ENCODE data around the gene CENPI.

DNA sequence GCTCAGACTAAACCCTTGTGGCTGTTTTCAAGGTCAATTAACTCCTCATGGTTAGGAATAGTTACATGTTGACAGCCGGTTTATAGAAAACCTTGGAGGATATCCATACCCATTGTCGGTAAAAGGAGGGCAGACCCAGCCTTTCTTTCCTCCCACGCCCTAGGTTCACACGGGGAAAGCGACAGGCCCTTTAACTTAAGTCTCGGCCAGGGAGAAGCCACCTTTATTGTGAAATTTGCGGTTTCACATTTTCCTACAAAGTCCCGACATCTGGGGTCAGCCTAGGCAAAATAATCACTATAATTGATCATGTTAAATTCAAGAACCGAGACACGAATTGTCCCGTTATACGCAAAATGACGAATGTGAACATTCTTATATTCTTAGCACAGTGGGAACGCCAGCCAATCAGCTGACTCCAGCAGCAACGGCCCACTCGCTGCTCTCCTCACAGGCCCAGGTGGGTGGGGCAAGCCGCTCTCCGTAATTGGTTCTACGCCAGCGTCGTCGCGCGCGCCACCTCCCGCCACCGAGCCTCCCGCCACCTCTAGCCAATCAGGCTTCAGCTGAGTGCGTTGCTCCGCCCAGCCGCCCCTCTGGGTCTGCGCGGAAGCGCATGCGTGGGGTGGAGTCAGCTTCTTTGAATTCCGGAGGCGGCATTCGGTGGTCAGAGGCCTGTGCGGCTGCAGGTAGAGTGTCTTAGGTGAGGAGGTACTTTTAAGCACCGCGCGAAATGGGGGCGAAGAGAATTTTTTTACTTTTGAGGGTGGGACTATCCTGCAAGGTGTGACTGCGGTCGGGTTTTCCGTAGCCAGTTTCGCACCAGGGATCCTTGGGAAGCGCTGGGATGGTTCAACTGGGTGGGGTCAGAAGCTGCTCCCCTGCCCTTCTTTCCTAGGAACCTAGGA is at the start of gene CENPI:
- TF ChIP-seq JUND (IDR thresholded peaks at IDR 0.05) (no peak), GABPA (IDR thresholded peaks at IDR 0.05 in 1 of 2, conservative IDR thresholded peaks at IDR 0.05 in 1 of 2) (no peak), EGR1 (IDR thresholded peaks at IDR 0.05; ENCODE audit: low read depth in 2 of 2) (peak in 1 of 2 donors; percentile 60), TAF1 (conservative IDR thresholded peaks at IDR 0.05) (no peak), HNF4A (conservative IDR thresholded peaks at IDR 0.05) (no peak), FOXA2 (IDR thresholded peaks at IDR 0.05) (no peak), RXRA (IDR thresholded peaks at IDR 0.05) (no peak), RAD21 (IDR thresholded peaks at IDR 0.05) (no peak)
- TF ChIP-seq, protein P1, sequence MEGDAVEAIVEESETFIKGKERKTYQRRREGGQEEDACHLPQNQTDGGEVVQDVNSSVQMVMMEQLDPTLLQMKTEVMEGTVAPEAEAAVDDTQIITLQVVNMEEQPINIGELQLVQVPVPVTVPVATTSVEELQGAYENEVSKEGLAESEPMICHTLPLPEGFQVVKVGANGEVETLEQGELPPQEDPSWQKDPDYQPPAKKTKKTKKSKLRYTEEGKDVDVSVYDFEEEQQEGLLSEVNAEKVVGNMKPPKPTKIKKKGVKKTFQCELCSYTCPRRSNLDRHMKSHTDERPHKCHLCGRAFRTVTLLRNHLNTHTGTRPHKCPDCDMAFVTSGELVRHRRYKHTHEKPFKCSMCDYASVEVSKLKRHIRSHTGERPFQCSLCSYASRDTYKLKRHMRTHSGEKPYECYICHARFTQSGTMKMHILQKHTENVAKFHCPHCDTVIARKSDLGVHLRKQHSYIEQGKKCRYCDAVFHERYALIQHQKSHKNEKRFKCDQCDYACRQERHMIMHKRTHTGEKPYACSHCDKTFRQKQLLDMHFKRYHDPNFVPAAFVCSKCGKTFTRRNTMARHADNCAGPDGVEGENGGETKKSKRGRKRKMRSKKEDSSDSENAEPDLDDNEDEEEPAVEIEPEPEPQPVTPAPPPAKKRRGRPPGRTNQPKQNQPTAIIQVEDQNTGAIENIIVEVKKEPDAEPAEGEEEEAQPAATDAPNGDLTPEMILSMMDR (IDR thresholded peaks at IDR 0.05; ENCODE audit: low read depth, low read length, missing input control): no peak
- TF ChIP-seq, protein P2, sequence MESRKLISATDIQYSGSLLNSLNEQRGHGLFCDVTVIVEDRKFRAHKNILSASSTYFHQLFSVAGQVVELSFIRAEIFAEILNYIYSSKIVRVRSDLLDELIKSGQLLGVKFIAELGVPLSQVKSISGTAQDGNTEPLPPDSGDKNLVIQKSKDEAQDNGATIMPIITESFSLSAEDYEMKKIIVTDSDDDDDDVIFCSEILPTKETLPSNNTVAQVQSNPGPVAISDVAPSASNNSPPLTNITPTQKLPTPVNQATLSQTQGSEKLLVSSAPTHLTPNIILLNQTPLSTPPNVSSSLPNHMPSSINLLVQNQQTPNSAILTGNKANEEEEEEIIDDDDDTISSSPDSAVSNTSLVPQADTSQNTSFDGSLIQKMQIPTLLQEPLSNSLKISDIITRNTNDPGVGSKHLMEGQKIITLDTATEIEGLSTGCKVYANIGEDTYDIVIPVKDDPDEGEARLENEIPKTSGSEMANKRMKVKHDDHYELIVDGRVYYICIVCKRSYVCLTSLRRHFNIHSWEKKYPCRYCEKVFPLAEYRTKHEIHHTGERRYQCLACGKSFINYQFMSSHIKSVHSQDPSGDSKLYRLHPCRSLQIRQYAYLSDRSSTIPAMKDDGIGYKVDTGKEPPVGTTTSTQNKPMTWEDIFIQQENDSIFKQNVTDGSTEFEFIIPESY (IDR thresholded peaks at IDR 0.05): no peak
- TF ChIP-seq, protein P3, sequence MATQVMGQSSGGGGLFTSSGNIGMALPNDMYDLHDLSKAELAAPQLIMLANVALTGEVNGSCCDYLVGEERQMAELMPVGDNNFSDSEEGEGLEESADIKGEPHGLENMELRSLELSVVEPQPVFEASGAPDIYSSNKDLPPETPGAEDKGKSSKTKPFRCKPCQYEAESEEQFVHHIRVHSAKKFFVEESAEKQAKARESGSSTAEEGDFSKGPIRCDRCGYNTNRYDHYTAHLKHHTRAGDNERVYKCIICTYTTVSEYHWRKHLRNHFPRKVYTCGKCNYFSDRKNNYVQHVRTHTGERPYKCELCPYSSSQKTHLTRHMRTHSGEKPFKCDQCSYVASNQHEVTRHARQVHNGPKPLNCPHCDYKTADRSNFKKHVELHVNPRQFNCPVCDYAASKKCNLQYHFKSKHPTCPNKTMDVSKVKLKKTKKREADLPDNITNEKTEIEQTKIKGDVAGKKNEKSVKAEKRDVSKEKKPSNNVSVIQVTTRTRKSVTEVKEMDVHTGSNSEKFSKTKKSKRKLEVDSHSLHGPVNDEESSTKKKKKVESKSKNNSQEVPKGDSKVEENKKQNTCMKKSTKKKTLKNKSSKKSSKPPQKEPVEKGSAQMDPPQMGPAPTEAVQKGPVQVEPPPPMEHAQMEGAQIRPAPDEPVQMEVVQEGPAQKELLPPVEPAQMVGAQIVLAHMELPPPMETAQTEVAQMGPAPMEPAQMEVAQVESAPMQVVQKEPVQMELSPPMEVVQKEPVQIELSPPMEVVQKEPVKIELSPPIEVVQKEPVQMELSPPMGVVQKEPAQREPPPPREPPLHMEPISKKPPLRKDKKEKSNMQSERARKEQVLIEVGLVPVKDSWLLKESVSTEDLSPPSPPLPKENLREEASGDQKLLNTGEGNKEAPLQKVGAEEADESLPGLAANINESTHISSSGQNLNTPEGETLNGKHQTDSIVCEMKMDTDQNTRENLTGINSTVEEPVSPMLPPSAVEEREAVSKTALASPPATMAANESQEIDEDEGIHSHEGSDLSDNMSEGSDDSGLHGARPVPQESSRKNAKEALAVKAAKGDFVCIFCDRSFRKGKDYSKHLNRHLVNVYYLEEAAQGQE (IDR thresholded peaks at IDR 0.05): no peak
- TF ChIP-seq, protein P4, sequence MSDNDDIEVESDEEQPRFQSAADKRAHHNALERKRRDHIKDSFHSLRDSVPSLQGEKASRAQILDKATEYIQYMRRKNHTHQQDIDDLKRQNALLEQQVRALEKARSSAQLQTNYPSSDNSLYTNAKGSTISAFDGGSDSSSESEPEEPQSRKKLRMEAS (IDR thresholded peaks at IDR 0.05): no peak
- TF ChIP-seq, protein P5, sequence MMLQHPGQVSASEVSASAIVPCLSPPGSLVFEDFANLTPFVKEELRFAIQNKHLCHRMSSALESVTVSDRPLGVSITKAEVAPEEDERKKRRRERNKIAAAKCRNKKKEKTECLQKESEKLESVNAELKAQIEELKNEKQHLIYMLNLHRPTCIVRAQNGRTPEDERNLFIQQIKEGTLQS (IDR thresholded peaks at IDR 0.05): no peak

All from liver (tissue), 3 donors.